A172 (cell line): ENCODE data around the gene PCDHA1. TPM values are rescaled to one million over a fixed set of nuclear protein-coding genes. Genes with fewer than 3 reads are reported as not detected.

ENCODE experiments used
- DNase-seq: peaks from one replicate; pipeline ENCODE4 v3.0.0-alpha.2; 2015; ENCODE audit warnings: low spot score
- total RNA-seq: library from RNA; depleted of rRNA; stranded (reverse); fragments of >200 nt; shearing (Covaris generic); gene quantifications from 2 replicates; pipeline ENCODE4 v1.2.3, GENCODE V29; 2014

Gene PCDHA1
- total RNA-seq, 1 experiment from 2014 or later: not detected

GRCh38 chr5:140988608-140989007 is 202.7 kb downstream of the PCDHA1 start:
- DNase-seq: no peak

GRCh38 chr5:140989254-140990020 is 203.5 kb downstream of the PCDHA1 start:
- no peak for DNase-seq

GRCh38 chr5:140992828-140993227 is 206.9 kb downstream of the PCDHA1 start:
- DNase-seq: no peak

- no peak for DNase-seq
These were observed 210.1 kb downstream of the PCDHA1 start for GRCh38 chr5:140996060-140996459.

- DNase-seq: no peak
These were observed 213.0 kb downstream of the PCDHA1 start for GRCh38 chr5:140998921-140999410.

GRCh38 chr5:141001446-141001843 is 215.5 kb downstream of the PCDHA1 start:
- peak; percentile 34 for DNase-seq

GRCh38 chr5:141001844-141002604 is 216.1 kb downstream of the PCDHA1 start:
- DNase-seq: peak; percentile 45

- DNase-seq: no peak
These were observed 216.6 kb downstream of the PCDHA1 start for GRCh38 chr5:141002605-141002965.

- no peak for DNase-seq
These were observed 217.1 kb downstream of the PCDHA1 start for GRCh38 chr5:141003031-141003430.

GRCh38 chr5:141003791-141004611 is 218.1 kb downstream of the PCDHA1 start:
- DNase-seq: peak; percentile 88

GRCh38 chr5:141007791-141008190 is 221.9 kb downstream of the PCDHA1 start:
- no peak for DNase-seq

GRCh38 chr5:141010047-141010793 is 224.3 kb downstream of the PCDHA1 start:
- DNase-seq: no peak

- no peak for DNase-seq
These were observed 232.0 kb downstream of the PCDHA1 start for GRCh38 chr5:141017943-141018342.

- no peak for DNase-seq
These were observed 236.4 kb downstream of the PCDHA1 start for GRCh38 chr5:141022384-141022783.

- DNase-seq: no peak
These were observed 245.1 kb downstream of the PCDHA1 start for GRCh38 chr5:141031006-141031405.

- no peak for DNase-seq
These were observed 246.7 kb downstream of the PCDHA1 start for GRCh38 chr5:141032626-141033025.

- DNase-seq: no peak
These were observed 253.1 kb downstream of the PCDHA1 start for GRCh38 chr5:141039061-141039460.

- peak; percentile 52 for DNase-seq
These were observed 253.6 kb downstream of the PCDHA1 start for GRCh38 chr5:141039517-141039916.

- DNase-seq: peak; percentile 72
These were observed 254.3 kb downstream of the PCDHA1 start for GRCh38 chr5:141040093-141040770.

GRCh38 chr5:141040771-141041426 is 255.0 kb downstream of the PCDHA1 start:
- peak; percentile 97 for DNase-seq
